ENCODE measurements around the gene MAD1L1. TPM values are rescaled to one million over a fixed set of nuclear protein-coding genes. Genes with fewer than 3 reads are reported as not detected.

MAD1L1 gene
- total RNA-seq, 1 experiment from 2014 or later, result 43.8 TPM

DNA sequence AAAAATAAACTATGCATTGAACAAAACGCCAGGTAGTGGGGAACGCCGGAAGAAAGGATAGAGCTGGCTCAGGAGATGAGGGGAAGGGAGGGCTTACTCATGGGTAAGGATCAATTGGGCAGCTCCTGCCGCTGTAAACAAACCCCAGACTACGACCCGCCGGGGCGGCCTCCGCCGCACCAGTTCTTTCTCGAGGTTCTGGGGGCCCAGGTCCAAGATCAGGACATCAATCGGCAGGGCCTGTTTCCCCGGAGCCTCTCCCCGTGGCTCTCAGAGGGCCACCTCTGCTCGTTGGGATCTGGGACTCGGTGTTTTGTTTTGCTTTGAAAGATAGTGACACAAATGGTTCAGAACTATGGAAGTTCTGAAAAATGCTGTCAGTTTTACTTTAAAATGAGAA, 422.2 kb downstream of the MAD1L1 start (continued):
- TF ChIP-seq ZNF423 (CRISPR knock-in tag; IDR thresholded peaks at IDR 0.05), result no peak

DNA sequence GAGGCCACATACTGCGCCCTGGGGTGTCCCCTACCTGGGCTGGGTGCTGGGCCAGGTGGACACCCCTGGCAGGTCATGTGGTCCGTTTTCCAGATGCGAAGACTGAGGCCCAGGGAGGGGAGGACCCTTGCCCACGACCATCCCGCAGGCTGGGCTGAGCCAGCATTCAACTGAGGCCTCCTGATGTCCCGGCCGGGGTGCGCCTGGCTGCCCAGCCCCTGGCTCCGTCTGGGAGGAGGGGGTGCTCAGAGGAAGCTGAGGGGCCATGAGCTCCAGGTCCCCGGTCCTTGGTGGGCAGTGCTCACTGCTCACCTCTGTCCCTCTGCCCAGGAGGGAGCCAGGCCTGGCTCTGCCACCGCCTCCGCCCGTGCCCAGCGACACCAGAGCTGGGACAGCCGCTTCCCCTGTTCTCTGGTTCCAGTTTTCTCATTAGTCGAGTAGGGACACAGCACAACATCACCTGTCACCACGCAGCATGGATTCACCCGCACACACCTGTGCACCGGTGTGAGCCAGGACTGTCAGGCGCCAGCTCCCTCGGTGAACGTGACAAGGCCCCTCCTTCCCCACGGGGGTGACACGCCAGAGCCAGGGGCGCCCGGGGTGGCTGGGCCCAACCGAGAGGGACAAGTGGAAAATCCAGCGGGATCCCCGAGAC, 423.0 kb downstream of the MAD1L1 start:
- ChIA-PET POLR2A (no interaction called here), CTCF (interaction anchor here (1.0 kb wide), 1 partner anchor 74 kb away, joined by 3 read pairs; no protein-coding TSS in a partner anchor)
- H3K9me3 Mint-ChIP-seq, result no peaks in the 10 kb centered on the region
- H3K27me3 Mint-ChIP-seq (ENCODE audit: low read depth), result no peaks in the 10 kb centered on the region; the same call in 1 of the 2 replicates
- no peak overlapping the region for H3K27ac Mint-ChIP-seq
- ATAC-seq (no peak), DNase-seq (ENCODE audit: low spot score) (no peak)
- no peak for TF ChIP-seq ZNF232 (CRISPR knock-in tag; IDR thresholded peaks at IDR 0.05)
- no peak for TF ChIP-seq NFE2L1 (CRISPR knock-in tag; IDR thresholded peaks at IDR 0.05)
- TF ChIP-seq, protein P1, sequence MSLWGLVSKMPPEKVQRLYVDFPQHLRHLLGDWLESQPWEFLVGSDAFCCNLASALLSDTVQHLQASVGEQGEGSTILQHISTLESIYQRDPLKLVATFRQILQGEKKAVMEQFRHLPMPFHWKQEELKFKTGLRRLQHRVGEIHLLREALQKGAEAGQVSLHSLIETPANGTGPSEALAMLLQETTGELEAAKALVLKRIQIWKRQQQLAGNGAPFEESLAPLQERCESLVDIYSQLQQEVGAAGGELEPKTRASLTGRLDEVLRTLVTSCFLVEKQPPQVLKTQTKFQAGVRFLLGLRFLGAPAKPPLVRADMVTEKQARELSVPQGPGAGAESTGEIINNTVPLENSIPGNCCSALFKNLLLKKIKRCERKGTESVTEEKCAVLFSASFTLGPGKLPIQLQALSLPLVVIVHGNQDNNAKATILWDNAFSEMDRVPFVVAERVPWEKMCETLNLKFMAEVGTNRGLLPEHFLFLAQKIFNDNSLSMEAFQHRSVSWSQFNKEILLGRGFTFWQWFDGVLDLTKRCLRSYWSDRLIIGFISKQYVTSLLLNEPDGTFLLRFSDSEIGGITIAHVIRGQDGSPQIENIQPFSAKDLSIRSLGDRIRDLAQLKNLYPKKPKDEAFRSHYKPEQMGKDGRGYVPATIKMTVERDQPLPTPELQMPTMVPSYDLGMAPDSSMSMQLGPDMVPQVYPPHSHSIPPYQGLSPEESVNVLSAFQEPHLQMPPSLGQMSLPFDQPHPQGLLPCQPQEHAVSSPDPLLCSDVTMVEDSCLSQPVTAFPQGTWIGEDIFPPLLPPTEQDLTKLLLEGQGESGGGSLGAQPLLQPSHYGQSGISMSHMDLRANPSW (CRISPR knock-in tag; conservative IDR thresholded peaks at IDR 0.05; ENCODE audit: low read depth), result no peak
- TF ChIP-seq ZNF121 (CRISPR knock-in tag; IDR thresholded peaks at IDR 0.05), result no peak
- no peak for TF ChIP-seq ETV6 (CRISPR knock-in tag; IDR thresholded peaks at IDR 0.05)
- TF ChIP-seq EMX1 (CRISPR knock-in tag; IDR thresholded peaks at IDR 0.05), result no peak
- TF ChIP-seq GRHL2 (CRISPR knock-in tag; IDR thresholded peaks at IDR 0.05; ENCODE audit: insufficient replicate concordance, severe bottlenecking), result no peak
- no peak for TF ChIP-seq ELF4 (CRISPR knock-in tag; IDR thresholded peaks at IDR 0.05; ENCODE audit: low read depth)
- TF ChIP-seq CREM (CRISPR knock-in tag; IDR thresholded peaks at IDR 0.05), result no peak
- TF ChIP-seq OVOL2 (CRISPR knock-in tag; IDR thresholded peaks at IDR 0.05; ENCODE audit: borderline replicate concordance), result no peak
- TF ChIP-seq NR1H2 (CRISPR knock-in tag; IDR thresholded peaks at IDR 0.05), result no peak
- no peak for TF ChIP-seq HMGA2 (CRISPR knock-in tag; IDR thresholded peaks at IDR 0.05)
- no peak for TF ChIP-seq JAZF1 (CRISPR knock-in tag; IDR thresholded peaks at IDR 0.05)
- no peak for TF ChIP-seq TP53 (CRISPR knock-in tag; IDR thresholded peaks at IDR 0.05)
- no peak for TF ChIP-seq NR2C2 (CRISPR knock-in tag; IDR thresholded peaks at IDR 0.05)
- TF ChIP-seq, protein P2, sequence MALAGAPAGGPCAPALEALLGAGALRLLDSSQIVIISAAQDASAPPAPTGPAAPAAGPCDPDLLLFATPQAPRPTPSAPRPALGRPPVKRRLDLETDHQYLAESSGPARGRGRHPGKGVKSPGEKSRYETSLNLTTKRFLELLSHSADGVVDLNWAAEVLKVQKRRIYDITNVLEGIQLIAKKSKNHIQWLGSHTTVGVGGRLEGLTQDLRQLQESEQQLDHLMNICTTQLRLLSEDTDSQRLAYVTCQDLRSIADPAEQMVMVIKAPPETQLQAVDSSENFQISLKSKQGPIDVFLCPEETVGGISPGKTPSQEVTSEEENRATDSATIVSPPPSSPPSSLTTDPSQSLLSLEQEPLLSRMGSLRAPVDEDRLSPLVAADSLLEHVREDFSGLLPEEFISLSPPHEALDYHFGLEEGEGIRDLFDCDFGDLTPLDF (CRISPR knock-in tag; IDR thresholded peaks at IDR 0.05), result no peak
- TF ChIP-seq GTF2I (CRISPR knock-in tag; conservative IDR thresholded peaks at IDR 0.05), result no peak
- TF ChIP-seq ZNF423 (CRISPR knock-in tag; IDR thresholded peaks at IDR 0.05), result no peak
- TF ChIP-seq, protein P3, sequence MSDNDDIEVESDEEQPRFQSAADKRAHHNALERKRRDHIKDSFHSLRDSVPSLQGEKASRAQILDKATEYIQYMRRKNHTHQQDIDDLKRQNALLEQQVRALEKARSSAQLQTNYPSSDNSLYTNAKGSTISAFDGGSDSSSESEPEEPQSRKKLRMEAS (CRISPR knock-in tag; IDR thresholded peaks at IDR 0.05), result no peak
- no peaks in the 10 kb centered on the region for H3K36me3 Mint-ChIP-seq
- no peaks in the 10 kb centered on the region for H3K4me1 Mint-ChIP-seq
- H3K4me3 Mint-ChIP-seq, result no peak overlapping the region

DNA sequence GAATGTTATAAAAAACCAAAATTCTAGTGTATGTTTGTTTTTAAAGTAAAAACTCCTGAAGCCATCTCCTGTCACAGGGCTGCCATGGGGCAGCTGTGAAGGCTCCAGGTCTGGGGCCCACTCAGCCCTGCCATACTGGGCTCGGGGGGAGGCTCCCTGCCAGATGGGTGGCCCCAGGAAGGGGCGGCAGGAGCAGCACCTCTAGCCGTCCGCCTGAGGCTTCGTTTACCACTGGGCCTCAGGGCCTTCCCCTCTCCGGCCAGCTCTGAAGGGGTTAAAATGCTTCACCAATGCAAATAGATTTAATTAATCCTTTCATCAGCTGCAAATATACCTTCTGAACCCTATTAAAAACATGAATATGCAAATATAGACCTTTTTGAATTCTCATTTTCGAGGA, 423.7 kb downstream of the MAD1L1 start:
- ATAC-seq (no peak), DNase-seq (ENCODE audit: low spot score) (no peak)
- Mint-ChIP-seq H3K4me1 (no peaks in the 10 kb centered on the region), H3K9me3 (no peaks in the 10 kb centered on the region; the same call in 1 of the 2 replicates), H3K4me3 (no peak overlapping the region), H3K36me3 (no peaks in the 10 kb centered on the region; the same call in 1 of the 2 replicates), H3K27ac (no peak overlapping the region), H3K27me3 (ENCODE audit: low read depth) (no peaks in the 10 kb centered on the region; the same call in 1 of the 2 replicates)
- ChIA-PET CTCF (no interaction called here), POLR2A (no interaction called here)
- TF ChIP-seq OVOL2 (CRISPR knock-in tag; IDR thresholded peaks at IDR 0.05; ENCODE audit: borderline replicate concordance) (no peak), ZNF416 (CRISPR knock-in tag; IDR thresholded peaks at IDR 0.05) (no peak), IRF2 (CRISPR knock-in tag; IDR thresholded peaks at IDR 0.05; ENCODE audit: borderline replicate concordance, low read depth) (no peak), FOXK1 (CRISPR knock-in tag; IDR thresholded peaks at IDR 0.05) (no peak), NFATC4 (CRISPR knock-in tag; IDR thresholded peaks at IDR 0.05) (no peak)
- TF ChIP-seq, protein P4, sequence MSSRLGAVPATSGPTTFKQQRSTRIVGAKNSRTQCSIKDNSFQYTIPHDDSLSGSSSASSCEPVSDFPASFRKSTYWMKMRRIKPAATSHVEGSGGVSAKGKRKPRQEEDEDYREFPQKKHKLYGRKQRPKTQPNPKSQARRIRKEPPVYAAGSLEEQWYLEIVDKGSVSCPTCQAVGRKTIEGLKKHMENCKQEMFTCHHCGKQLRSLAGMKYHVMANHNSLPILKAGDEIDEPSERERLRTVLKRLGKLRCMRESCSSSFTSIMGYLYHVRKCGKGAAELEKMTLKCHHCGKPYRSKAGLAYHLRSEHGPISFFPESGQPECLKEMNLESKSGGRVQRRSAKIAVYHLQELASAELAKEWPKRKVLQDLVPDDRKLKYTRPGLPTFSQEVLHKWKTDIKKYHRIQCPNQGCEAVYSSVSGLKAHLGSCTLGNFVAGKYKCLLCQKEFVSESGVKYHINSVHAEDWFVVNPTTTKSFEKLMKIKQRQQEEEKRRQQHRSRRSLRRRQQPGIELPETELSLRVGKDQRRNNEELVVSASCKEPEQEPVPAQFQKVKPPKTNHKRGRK (CRISPR knock-in tag; IDR thresholded peaks at IDR 0.05; ENCODE audit: borderline replicate concordance), result no peak
- TF ChIP-seq, protein P5, sequence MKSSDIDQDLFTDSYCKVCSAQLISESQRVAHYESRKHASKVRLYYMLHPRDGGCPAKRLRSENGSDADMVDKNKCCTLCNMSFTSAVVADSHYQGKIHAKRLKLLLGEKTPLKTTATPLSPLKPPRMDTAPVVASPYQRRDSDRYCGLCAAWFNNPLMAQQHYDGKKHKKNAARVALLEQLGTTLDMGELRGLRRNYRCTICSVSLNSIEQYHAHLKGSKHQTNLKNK (CRISPR knock-in tag; IDR thresholded peaks at IDR 0.05), result no peak
- TF ChIP-seq, protein P6, sequence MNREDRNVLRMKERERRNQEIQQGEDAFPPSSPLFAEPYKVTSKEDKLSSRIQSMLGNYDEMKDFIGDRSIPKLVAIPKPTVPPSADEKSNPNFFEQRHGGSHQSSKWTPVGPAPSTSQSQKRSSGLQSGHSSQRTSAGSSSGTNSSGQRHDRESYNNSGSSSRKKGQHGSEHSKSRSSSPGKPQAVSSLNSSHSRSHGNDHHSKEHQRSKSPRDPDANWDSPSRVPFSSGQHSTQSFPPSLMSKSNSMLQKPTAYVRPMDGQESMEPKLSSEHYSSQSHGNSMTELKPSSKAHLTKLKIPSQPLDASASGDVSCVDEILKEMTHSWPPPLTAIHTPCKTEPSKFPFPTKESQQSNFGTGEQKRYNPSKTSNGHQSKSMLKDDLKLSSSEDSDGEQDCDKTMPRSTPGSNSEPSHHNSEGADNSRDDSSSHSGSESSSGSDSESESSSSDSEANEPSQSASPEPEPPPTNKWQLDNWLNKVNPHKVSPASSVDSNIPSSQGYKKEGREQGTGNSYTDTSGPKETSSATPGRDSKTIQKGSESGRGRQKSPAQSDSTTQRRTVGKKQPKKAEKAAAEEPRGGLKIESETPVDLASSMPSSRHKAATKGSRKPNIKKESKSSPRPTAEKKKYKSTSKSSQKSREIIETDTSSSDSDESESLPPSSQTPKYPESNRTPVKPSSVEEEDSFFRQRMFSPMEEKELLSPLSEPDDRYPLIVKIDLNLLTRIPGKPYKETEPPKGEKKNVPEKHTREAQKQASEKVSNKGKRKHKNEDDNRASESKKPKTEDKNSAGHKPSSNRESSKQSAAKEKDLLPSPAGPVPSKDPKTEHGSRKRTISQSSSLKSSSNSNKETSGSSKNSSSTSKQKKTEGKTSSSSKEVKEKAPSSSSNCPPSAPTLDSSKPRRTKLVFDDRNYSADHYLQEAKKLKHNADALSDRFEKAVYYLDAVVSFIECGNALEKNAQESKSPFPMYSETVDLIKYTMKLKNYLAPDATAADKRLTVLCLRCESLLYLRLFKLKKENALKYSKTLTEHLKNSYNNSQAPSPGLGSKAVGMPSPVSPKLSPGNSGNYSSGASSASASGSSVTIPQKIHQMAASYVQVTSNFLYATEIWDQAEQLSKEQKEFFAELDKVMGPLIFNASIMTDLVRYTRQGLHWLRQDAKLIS (CRISPR knock-in tag; IDR thresholded peaks at IDR 0.05; ENCODE audit: borderline replicate concordance), result no peak
